HepG2 (cell line): ENCODE results near the gene PTPRH. TPM values are rescaled to one million over a fixed set of nuclear protein-coding genes. Genes with fewer than 3 reads are reported as not detected.

Experiments used
- CBX1 ChIP-seq: IDR thresholded peaks from one replicate; pipeline ENCODE4 v1.6.1; 2016; ENCODE audit warnings: antibody characterized with exemption, low read depth
- DR1 ChIP-seq: sonication (generic); formaldehyde crosslinking; IDR thresholded peaks from 2 replicates; pipeline ENCODE4 v1.8.0; 2021; ENCODE audit warnings: mild to moderate bottlenecking, missing genetic modification reagents, inconsistent platforms
- ELK4 ChIP-seq: sonication (generic); formaldehyde crosslinking; IDR thresholded peaks from 2 replicates; pipeline ENCODE4 v1.9.0; 2021; ENCODE audit warnings: missing genetic modification reagents, borderline replicate concordance
- GRHL1 ChIP-seq: sonication (generic); formaldehyde crosslinking; conservative IDR thresholded peaks from 2 replicates; pipeline ENCODE4 v1.8.0; 2022; ENCODE audit warnings: missing genetic modification reagents
- GZF1 ChIP-seq: sonication (generic); formaldehyde crosslinking; IDR thresholded peaks from 2 replicates; pipeline ENCODE4 v1.5.1; 2020; ENCODE audit warnings: mild to moderate bottlenecking, missing genetic modification reagents
- KLF12 ChIP-seq: sonication (generic); formaldehyde crosslinking; IDR thresholded peaks from 2 replicates; pipeline ENCODE4 v1.4.0; 2020; ENCODE audit warnings: missing genetic modification reagents, borderline replicate concordance
- MLXIP ChIP-seq: sonication (generic); formaldehyde crosslinking; IDR thresholded peaks from 2 replicates; pipeline ENCODE4 v1.9.0; 2021; ENCODE audit warnings: missing genetic modification reagents, borderline replicate concordance
- NCOR1 ChIP-seq: fragments of 200-600 bp; sonication (generic); IDR thresholded peaks from 2 replicates; pipeline ENCODE4 v1.7.0; 2017; ENCODE audit warnings: antibody characterized with exemption, low read length, borderline replicate concordance
- RORA ChIP-seq: sonication (generic); formaldehyde crosslinking; IDR thresholded peaks from 2 replicates; pipeline ENCODE4 v1.5.0; 2020; ENCODE audit warnings: mild to moderate bottlenecking, missing genetic modification reagents, moderate library complexity
- SAP130 ChIP-seq: IDR thresholded peaks from 2 replicates; pipeline ENCODE4 v1.6.1; 2016; ENCODE audit warnings: low read depth
- SP1 ChIP-seq, 2 experiments: fragments of 450-650 bp in 1 of 2; sonication (generic) in 1 of 2; formaldehyde crosslinking in 1 of 2; IDR thresholded peaks; 2 replicates each; pipeline versions ENCODE4 v1.4.0 to v1.6.1; 2016 to 2020; ENCODE audit warnings: missing genetic modification reagents in 1 of 2
- STAT5B ChIP-seq: sonication (generic); formaldehyde crosslinking; IDR thresholded peaks from 2 replicates; pipeline ENCODE4 v1.4.0; 2020; ENCODE audit warnings: missing genetic modification reagents
- ZNF20 ChIP-seq: sonication (generic); formaldehyde crosslinking; IDR thresholded peaks from 2 replicates; pipeline ENCODE4 v1.4.0; 2020; ENCODE audit warnings: mild to moderate bottlenecking, moderate library complexity, missing genetic modification reagents
- ZNF432 ChIP-seq: sonication (generic); formaldehyde crosslinking; IDR thresholded peaks from 2 replicates; pipeline ENCODE4 v1.5.0; 2020; ENCODE audit warnings: missing genetic modification reagents, mild to moderate bottlenecking, borderline replicate concordance
- ZNF501 ChIP-seq: sonication (generic); formaldehyde crosslinking; IDR thresholded peaks from 2 replicates; pipeline ENCODE4 v1.5.1; 2020; ENCODE audit warnings: mild to moderate bottlenecking, moderate library complexity, missing genetic modification reagents
- ZNF564 ChIP-seq: sonication (generic); formaldehyde crosslinking; IDR thresholded peaks from 2 replicates; pipeline ENCODE4 v1.8.1; 2023; ENCODE audit warnings: mild to moderate bottlenecking, missing genetic modification reagents
- polyA plus RNA-seq, 8 experiments: library from polyadenylated mRNA; depleted of rRNA in 3 of 8; stranded (reverse) in 7 of 8; unstranded in 1 of 8; fragments of >200 nt; fragmentation: Illumina TruSeq in 4 of 8; extraction: Trizol in 4 of 8; gene quantifications; 2 replicates each; pipeline versions ENCODE4 v1.2.1 to v1.2.3, GENCODE V29; 2011 to 2016; ENCODE audit warnings: low read depth in 4 of 8, missing spikeins in 1 of 8, mixed read lengths in 1 of 8; ENCODE audit not compliant: insufficient read depth in 1 of 8
- total RNA-seq, 5 experiments: library from RNA; depleted of rRNA; stranded (reverse); fragments of >200 nt; fragmentation: Illumina TruSeq; extraction: Trizol; gene quantifications; 2 replicates each; pipeline ENCODE4 v1.2.3, GENCODE V29; 2016; ENCODE audit warnings: low read depth in 1 of 5
- TF ChIP-seq, protein P1 (sequence below): sonication (generic); formaldehyde crosslinking; IDR thresholded peaks from 2 replicates; pipeline ENCODE4 v1.5.0; 2020; ENCODE audit warnings: missing genetic modification reagents
- TF ChIP-seq, protein P2 (sequence below): sonication (generic); formaldehyde crosslinking; IDR thresholded peaks from 2 replicates; pipeline ENCODE4 v1.8.1; 2023; ENCODE audit warnings: mild to moderate bottlenecking, moderate library complexity, missing genetic modification reagents

The PTPRH gene
- total and polyA plus RNA-seq, 2 of the 13 experiments (the other 11 are each of a cell fraction or from before 2014, with no cell fraction given), result 14.7 to 125 TPM

DNA sequence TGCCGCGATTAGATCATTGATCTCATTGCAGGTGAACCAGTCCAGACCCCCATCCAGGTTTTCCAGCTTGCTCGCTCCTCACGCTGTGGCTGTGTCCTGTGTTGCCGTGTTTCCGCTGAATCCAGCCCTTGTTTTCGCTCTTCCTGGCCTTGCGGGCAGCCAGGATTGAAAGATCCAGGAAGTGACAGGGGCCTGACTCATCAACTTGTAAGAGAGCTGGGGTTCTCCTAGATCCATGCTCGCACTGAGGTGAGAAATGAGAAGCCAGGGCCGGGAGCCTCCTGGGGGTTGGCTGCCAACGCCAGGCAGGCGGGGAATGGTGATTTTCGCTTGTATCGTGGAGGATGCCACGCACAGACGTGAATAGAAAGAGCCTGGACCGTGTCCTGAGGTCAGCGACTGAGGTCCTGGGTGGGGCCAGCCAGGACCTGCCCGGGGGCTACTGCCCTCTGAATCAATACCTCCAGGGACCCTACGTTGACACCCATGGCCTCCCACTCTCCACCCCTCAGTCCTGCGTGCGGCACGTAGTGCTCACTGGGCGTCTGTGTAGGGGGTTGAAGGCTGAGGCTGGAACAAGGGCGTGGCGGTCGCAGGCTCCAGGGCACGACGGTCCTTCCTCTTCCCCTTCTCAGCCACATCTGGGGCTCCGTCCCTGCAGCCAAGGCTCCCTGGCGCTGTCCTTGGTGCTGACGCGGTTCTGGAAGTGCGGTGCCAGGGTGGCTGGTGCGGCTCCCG is 7.3 kb upstream of the PTPRH start (continued):
- TF ChIP-seq GRHL1 (CRISPR knock-in tag) (no peak), DR1 (CRISPR knock-in tag) (no peak; the same call in 1 of the 2 replicates), GZF1 (peak; percentile 73), CBX1 (peak; percentile 51), MLXIP (CRISPR knock-in tag) (peak; percentile 93), RORA (CRISPR knock-in tag) (peak; percentile 65; the same call in 1 of the 2 replicates), STAT5B (CRISPR knock-in tag) (peak; percentile 78; the same call in 1 of the 2 replicates), SAP130 (peak; percentile 97), SP1 (IDR thresholded peaks at IDR 0.05) (no peak), SP1 (CRISPR knock-in tag; IDR thresholded peaks at IDR 0.05) (peak; percentile 81), KLF12 (CRISPR knock-in tag) (0 out of 2 replicates have a peak, but pooled peaks have one; percentile 30), ZNF432 (CRISPR knock-in tag) (no peak), ZNF20 (0 out of 2 replicates have a peak, but pooled peaks have one; percentile 49), NCOR1 (no peak), ELK4 (CRISPR knock-in tag) (peak; percentile 90; the same call in 1 of the 2 replicates), ZNF564 (CRISPR knock-in tag) (peak; percentile 91), ZNF501 (CRISPR knock-in tag) (peak; percentile 96)
- TF ChIP-seq, protein P1, sequence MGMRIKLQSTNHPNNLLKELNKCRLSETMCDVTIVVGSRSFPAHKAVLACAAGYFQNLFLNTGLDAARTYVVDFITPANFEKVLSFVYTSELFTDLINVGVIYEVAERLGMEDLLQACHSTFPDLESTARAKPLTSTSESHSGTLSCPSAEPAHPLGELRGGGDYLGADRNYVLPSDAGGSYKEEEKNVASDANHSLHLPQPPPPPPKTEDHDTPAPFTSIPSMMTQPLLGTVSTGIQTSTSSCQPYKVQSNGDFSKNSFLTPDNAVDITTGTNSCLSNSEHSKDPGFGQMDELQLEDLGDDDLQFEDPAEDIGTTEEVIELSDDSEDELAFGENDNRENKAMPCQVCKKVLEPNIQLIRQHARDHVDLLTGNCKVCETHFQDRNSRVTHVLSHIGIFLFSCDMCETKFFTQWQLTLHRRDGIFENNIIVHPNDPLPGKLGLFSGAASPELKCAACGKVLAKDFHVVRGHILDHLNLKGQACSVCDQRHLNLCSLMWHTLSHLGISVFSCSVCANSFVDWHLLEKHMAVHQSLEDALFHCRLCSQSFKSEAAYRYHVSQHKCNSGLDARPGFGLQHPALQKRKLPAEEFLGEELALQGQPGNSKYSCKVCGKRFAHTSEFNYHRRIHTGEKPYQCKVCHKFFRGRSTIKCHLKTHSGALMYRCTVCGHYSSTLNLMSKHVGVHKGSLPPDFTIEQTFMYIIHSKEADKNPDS (CRISPR knock-in tag), result peak; percentile 83; the same call in 1 of the 2 replicates
- TF ChIP-seq, protein P2, sequence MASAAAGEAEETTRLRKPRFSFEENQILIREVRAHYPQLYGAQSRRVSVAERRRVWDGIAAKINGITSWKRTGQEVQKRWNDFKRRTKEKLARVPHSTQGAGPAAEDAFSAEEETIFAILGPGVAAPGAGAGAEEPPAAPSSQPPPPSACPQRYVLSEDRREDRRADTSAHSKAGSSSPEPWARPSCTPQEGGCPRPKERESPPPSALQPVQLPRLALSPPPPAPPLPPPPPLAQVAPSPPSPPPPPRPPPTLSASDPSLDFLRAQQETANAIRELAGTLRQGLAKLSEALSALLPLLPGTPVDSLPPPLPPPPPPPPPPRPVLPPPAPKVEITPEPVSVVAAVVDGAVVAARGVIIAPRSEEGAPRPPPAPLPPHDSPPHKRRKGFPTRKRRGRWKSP (CRISPR knock-in tag), result peak; percentile 91
